ENCODE data around the gene SPR.

SPR gene

DNA sequence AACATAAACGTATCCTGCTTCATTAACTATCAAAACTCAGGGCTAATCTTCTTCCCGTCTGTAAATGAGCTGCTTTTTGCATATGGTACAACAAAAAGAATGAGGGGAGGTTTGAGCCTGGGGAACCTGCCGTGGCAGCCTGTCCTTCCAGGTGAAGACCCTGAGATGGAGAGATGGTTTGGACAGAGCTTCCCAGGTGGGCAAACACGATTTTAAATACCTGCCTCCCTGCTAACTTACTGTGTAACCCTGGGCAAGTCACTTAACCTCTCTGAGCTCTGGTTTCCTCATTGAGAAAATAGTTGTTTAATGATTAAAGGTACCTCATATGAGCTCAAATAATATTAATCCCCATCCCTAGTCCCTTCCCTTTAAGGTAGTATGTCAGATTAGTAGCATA is 39.2 kb downstream of the SPR start:
- Histone ChIP-seq H3K27ac (no peak overlapping the region), H3K27me3 (ENCODE audit: insufficient read depth, low read depth) (peaks cover 21% of the 10 kb centered on the region; the same call in 1 of the 2 replicates), H2AFZ (ENCODE audit: low read depth) (no peak overlapping the region), H3K4me1 (ENCODE audit: low read depth, poor library complexity, severe bottlenecking) (no peaks in the 10 kb centered on the region), H3K4me2 (no peak overlapping the region), H3K79me2 (ENCODE audit: insufficient read depth, low read depth) (no peaks in the 10 kb centered on the region), H3K4me3 (IDR thresholded peaks at IDR 0.05; ENCODE audit: insufficient read depth, low read depth, low read length) (no peak overlapping the region), H3K9ac (no peak overlapping the region), H3K36me3 (ENCODE audit: insufficient read depth) (no peaks in the 10 kb centered on the region), H4K20me1 (ENCODE audit: insufficient read depth) (no peaks in the 10 kb centered on the region)
- TF ChIP-seq, protein P1, sequence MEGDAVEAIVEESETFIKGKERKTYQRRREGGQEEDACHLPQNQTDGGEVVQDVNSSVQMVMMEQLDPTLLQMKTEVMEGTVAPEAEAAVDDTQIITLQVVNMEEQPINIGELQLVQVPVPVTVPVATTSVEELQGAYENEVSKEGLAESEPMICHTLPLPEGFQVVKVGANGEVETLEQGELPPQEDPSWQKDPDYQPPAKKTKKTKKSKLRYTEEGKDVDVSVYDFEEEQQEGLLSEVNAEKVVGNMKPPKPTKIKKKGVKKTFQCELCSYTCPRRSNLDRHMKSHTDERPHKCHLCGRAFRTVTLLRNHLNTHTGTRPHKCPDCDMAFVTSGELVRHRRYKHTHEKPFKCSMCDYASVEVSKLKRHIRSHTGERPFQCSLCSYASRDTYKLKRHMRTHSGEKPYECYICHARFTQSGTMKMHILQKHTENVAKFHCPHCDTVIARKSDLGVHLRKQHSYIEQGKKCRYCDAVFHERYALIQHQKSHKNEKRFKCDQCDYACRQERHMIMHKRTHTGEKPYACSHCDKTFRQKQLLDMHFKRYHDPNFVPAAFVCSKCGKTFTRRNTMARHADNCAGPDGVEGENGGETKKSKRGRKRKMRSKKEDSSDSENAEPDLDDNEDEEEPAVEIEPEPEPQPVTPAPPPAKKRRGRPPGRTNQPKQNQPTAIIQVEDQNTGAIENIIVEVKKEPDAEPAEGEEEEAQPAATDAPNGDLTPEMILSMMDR (conservative IDR thresholded peaks at IDR 0.05; ENCODE audit: low read depth, low read length): no peak

DNA sequence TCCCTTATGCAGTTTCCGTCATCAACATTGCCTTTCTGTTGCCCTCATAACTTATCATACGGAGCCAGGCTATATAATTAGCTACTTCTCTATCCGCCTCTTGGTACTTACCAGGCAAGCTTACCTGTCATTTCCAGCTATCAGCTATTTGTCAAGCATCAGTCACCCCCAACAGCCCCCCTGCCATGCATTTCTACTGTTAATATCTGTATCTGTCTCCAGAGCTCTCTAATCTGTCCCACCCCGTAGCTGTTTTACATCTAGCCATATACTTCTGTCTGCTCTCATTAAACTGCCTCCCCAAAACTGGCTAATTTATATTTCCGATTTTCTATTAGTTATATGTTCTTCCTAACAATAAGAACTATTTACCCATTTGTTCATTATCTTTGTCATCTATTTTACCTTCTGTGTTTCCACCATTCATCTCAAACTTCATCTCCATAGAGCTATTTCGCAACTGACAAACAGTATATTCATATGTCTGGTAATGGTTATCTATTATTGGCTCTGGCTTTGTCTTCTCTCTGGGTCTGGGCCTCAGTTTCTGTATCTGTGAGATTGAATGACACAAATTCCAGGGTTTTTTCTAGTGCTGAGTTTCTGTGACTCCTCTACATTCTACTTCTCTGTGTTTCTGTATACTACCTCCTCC is 39.7 kb downstream of the SPR start:
- Histone ChIP-seq H3K79me2 (ENCODE audit: insufficient read depth, low read depth) (no peaks in the 10 kb centered on the region), H3K27me3 (ENCODE audit: insufficient read depth, low read depth) (peaks cover 15% of the 10 kb centered on the region; the same call in 1 of the 2 replicates), H3K4me2 (no peak overlapping the region)

DNA sequence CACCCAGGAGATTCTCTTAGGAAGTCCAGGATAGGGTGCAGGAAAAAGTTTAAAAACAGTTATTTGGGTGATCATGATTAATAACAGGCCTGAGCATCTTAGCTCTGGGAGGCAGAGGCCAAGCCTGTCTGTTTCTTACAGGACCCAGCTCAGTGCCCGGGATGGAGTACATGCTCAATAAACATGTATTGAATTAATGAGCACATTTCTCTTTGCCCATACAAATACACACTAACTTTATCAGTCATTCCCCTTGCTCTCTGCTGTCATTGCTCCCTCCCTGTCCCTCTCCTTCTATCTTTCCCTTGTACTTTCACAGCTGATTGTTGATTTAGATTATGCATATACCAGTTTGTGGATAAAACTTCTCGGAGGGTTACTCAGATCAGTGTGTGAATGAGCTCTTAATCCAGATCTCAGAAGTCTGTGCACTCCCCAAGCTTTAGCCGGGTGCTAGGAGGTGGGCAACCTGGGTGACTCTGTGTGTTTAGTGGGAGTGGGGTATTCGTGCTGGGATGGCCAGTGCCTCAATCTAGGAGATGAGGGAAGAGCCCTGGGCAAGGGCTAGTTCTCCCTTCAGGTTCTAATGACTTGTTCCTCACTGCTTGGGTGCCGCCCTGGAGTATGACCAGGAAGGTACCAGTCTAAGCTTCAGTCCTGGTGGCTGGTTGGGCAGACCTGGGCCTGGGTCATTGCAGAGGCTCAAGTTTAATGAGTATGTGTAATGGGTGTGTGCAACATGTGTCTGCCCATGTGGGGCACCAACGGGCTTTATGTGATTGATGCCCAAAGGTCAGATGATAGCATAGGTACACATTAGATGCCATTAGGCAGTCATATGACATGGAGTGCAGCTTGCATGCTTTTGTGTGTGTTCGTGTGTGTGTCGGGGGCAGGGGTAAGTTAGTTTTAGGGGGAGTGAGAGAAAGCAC is 40.7 kb downstream of the SPR start:
- Histone ChIP-seq H3K4me2 (no peak overlapping the region), H3K4me3 (IDR thresholded peaks at IDR 0.05; ENCODE audit: insufficient read depth, low read depth, low read length) (no peak overlapping the region), H3K4me1 (ENCODE audit: low read depth, poor library complexity, severe bottlenecking) (no peaks in the 10 kb centered on the region), H3K79me2 (ENCODE audit: insufficient read depth, low read depth) (no peaks in the 10 kb centered on the region), H2AFZ (ENCODE audit: low read depth) (no peak overlapping the region), H3K9ac (no peak overlapping the region), H3K27me3 (ENCODE audit: insufficient read depth, low read depth) (peaks cover 7% of the 10 kb centered on the region; the same call in 1 of the 2 replicates), H3K36me3 (ENCODE audit: insufficient read depth) (no peaks in the 10 kb centered on the region), H3K27ac (no peak overlapping the region), H4K20me1 (ENCODE audit: insufficient read depth) (no peaks in the 10 kb centered on the region)
- TF ChIP-seq, protein P1 (conservative IDR thresholded peaks at IDR 0.05; ENCODE audit: low read depth, low read length): no peak

More for the DNA sequence above, 39.7 kb downstream of the SPR start:
- Histone ChIP-seq H3K36me3 (ENCODE audit: insufficient read depth) (no peaks in the 10 kb centered on the region), H4K20me1 (ENCODE audit: insufficient read depth) (no peaks in the 10 kb centered on the region), H2AFZ (ENCODE audit: low read depth) (no peak overlapping the region), H3K9ac (no peak overlapping the region), H3K4me3 (IDR thresholded peaks at IDR 0.05; ENCODE audit: insufficient read depth, low read depth, low read length) (no peak overlapping the region), H3K27ac (no peak overlapping the region), H3K4me1 (ENCODE audit: low read depth, poor library complexity, severe bottlenecking) (no peaks in the 10 kb centered on the region)
- TF ChIP-seq, protein P1 (conservative IDR thresholded peaks at IDR 0.05; ENCODE audit: low read depth, low read length): no peak

DNA sequence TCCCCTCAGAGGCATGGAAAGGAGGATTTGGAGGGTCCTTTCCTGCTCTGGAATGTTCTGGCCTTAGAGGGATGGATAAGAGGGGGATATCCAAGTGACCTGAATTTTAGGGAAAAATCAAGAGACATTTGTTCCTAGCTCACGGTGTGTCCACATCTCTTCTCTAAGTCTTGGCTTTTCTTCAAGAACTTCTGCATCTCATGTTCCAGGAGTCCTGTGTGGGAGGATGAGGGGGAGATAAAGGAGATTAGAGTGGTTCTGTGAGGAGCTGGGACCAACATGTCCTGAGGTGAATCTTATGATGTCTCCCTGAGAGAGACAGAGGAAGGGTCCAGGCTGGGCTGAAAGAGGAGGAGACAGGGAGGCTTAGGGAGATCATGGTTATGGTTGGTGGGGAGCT is 41.8 kb downstream of the SPR start:
- no peak overlapping the region for H3K9ac ChIP-seq
- no peaks in the 10 kb centered on the region for H3K36me3 ChIP-seq (ENCODE audit: insufficient read depth)
- no peaks in the 10 kb centered on the region for H4K20me1 ChIP-seq (ENCODE audit: insufficient read depth)
- TF ChIP-seq, protein P1 (conservative IDR thresholded peaks at IDR 0.05; ENCODE audit: low read depth, low read length): no peak
- H2AFZ ChIP-seq (ENCODE audit: low read depth): no peak overlapping the region
- H3K4me3 ChIP-seq (IDR thresholded peaks at IDR 0.05; ENCODE audit: insufficient read depth, low read depth, low read length): no peak overlapping the region
- no peaks in the 10 kb centered on the region; the same call in 1 of the 2 replicates for H3K27me3 ChIP-seq (ENCODE audit: insufficient read depth, low read depth)
- H3K79me2 ChIP-seq (ENCODE audit: insufficient read depth, low read depth): no peaks in the 10 kb centered on the region
- H3K4me1 ChIP-seq (ENCODE audit: low read depth, poor library complexity, severe bottlenecking): no peaks in the 10 kb centered on the region
- no peak overlapping the region for H3K27ac ChIP-seq
- no peak overlapping the region for H3K4me2 ChIP-seq
